NCI-H446 treated with DMSO at 0.1 percent for 48 hours (cell line): ENCODE measurements around the gene TOPBP1.
"Not testable (repeated sequence)": the region's sequence is repeated elsewhere in the genome, so short reads cannot be mapped to it uniquely, and the experiment has no call there.

Experiments used
- DNase-seq: peaks from one replicate; lab custom pipeline; 2025; lab: John Stamatoyannopoulos, UW

TOPBP1 gene

DNA sequence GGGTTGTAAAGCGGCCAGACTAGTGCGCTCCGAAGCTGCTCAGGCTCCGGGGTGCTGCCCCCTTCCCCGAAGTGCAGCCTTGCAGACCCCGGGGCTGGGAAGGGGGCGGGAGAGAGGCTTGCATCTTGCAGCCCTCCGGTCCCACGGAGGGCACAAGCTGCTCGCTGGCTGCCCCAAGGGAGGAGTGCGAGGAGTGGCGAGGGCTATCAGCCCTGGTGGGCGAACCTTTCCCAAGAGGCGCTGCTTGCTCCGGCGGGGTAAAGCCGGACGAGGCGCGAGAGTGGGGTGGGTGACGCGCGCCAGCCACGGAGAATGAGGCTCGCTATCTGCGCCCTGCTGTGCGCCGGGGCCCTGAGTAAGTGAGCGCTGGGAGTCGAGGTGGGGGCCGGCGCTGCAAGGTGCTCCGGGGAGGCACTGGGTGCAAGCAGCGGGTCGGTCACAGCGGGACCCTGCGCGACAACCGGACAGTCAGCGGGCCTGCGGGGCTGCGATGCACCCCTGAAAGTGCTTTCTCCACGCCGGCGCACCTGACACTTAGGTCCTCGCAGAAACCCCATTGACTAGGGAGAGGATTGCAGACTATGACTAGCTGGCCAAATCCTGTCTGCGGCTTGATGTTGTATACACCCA, 12.7 kb upstream of the TOPBP1 start:
- DNase-seq: no peak

DNA sequence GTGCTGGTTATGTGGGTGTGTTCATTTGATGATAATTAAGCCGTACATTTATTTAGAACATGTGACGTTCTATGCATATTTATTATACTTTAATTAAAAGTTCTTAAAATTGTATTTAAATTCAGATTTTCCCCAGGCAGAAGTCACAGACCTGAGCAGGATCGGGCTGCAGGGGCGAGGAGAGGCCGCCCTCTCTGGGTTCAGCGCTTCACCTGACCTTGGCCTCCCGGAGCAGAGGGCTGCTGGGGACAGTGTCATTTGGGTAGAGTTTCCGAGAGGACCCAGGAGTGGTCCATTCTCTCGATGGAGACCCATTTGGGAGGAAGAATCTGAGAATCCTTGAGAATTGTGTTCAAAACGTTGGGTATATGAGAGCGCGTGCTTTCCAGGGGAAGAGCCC, 12.0 kb upstream of the TOPBP1 start:
- no peak for DNase-seq

DNA sequence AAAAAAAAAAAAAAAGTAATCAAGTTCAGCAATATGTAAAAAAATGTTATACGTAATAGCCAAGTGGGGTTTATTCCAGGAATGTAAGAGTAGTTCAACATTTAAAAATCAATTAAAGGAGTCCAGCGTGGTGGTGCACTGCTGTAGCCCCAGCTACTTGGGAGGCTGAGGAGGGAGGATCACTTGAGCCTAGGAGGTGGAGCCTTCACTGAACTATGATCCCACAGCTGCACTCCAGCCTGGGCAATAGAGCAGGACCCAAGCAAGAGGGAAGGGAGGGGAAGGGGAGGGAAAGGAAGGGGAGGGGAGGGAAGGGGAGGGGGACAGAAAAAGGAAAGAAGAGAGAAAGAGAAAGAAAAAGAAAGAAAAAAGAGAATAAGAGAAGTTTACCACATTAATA, 10.7 kb upstream of the TOPBP1 start:
- DNase-seq: no peak

DNA sequence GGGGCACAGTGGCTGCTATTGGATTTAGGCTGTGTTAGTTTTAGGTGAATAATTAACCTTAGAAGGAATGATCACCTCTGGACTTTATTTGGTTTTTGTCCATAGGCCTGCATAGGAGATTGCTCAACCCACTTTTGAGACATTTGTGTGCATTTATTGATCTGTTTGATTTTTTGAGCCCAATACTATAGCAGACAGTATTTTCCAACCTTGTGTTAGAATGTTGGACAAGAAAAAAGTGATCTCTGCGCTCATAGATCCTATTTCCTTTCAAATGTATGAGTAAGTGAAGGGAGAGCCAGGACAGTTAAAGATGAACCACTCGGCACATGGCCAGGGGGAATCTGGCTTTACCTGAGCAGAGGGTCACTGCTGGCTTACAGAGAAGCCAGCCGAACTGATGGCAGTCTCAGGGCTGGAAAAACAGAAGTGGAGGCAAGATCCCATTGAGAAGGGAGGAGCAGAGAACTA, 8.8 kb upstream of the TOPBP1 start:
- DNase-seq: no peak

DNA sequence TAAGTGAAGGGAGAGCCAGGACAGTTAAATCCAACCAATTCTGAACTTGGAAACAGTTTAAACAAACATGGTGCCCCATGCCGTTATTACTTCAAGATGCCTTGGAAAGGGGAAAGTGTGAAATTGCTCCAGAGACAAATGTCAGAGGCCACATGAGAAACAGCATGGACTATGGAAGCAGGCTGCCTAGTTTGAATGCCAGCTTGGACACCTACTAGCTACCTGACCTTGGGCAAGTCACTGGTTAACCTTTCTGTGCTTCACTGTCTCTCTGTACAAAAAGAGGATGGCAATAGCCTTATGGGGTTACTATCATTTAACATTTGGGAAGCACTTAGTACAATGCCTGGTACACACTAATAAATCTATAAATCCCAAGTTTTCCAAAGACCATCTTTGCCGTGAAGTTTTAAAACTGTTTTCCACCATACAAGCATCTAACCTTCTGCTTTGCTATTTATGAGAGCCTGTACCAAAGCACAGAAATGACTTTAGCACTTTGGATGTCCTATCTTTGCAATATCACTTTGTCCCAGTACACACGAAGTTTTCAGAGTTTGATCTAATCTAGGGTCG, 8.3 kb upstream of the TOPBP1 start:
- DNase-seq: no peak

DNA sequence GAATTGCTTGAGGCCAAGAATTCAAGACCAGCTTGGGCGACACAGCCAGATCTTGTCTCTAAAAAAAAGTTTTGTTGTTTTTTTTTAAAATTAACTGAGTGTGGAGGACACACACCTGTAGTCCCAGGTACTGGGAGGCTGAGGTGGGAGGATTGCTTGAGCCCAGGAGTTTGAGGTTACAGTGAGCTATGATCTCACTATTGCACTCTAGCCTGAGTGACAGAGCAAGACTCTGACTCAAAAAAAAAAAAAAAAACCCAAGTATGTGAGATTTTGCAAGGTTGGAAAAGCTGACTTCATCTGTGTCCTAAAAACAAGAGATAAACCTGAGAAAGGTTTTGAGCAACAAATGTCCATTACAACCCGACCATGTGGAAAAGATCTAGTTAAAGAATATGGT, 5.4 kb upstream of the TOPBP1 start:
- DNase-seq: no peak

DNA sequence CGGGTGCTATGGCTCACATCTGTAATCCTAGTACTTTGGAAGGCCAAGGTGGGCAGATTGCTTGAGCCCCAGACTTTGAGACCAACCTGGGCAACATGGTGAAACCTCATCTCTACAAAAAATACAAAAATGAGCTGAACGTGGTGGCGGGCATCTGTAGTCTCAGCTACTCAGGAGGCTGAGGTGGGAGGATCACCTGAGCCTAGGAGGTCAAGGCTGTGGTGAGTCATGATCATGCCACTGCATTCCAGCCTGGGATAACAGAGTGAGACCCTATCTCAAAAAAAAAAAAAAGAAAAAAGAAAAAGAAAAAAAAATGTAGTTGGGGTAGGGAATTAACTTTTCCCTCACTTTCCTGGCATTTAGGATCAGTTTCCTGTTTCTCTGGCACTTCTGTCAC, 3.4 kb upstream of the TOPBP1 start:
- DNase-seq: not testable (repeated sequence)

DNA sequence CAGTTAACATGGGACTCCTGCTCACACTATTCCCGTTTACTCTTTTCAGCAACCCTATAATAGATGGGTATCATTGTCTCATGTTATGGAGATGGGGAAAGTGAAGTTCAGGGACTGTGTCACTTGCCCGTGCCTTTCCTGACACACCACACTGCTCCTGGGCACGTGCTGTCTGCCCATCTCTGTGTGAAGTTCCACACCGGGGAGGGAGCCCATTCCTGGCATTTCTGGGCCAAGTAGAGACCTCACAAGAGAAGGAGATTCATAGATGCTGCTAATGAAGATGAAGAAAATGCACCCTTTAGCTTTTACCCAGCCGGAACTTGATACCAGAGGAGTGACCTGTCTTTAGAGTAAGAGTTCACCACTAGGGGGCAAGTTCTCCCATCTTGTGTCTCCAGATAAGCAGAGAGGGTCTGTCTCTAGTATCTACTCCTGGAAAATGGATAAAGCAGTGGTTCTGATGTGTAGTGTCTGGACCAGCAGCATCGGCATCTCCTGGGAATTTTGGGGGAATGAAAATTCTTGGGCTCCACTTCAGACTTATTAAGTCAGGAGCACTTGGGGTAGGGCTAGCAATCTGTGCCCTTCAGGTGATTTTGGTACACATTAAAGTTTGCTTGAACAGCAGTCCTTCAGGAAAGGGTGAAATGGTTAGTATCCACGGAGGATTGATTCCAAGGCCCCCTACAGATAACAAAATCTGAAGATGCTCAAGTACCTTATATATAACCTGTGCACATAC, 2.0 kb upstream of the TOPBP1 start:
- DNase-seq: peak; percentile 54

DNA sequence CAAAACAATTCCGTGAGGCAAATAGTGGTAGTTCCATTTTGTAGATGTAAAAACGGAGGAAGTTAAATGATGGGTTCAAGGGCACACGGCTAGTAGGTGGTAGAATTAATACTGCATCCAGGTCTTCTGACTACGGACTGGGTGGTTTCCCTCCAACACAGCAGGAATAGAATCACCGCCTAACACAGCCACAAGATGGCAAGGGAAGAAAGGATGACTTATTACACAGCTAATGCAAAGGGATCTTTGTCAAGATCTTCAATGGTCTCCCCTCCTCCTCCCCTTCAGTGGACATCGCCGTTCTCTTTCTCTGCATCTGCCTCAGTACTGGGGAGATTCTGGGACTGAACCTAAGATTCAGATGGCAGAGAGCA, 524 bp upstream of the TOPBP1 start:
- DNase-seq: peak; percentile 14

DNA sequence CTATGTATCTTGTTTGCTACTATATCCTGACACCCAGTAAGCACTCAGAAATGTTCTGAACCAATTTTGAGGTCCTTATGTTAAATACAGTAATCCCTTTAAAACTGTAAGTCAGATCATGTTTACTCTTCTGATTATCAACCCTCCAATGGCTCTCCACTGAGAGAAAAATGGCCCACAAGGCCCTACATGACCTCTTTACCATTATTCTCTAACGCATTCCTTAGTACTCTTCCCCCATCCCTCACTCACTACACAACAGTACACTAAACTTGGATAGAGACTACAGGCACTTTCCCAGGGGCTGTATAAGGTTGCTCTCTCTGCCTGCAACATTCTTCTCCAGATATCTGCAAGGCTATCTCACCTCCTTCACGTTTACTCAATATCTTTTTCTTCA, 1.9 kb downstream of the TOPBP1 start:
- no peak for DNase-seq

DNA sequence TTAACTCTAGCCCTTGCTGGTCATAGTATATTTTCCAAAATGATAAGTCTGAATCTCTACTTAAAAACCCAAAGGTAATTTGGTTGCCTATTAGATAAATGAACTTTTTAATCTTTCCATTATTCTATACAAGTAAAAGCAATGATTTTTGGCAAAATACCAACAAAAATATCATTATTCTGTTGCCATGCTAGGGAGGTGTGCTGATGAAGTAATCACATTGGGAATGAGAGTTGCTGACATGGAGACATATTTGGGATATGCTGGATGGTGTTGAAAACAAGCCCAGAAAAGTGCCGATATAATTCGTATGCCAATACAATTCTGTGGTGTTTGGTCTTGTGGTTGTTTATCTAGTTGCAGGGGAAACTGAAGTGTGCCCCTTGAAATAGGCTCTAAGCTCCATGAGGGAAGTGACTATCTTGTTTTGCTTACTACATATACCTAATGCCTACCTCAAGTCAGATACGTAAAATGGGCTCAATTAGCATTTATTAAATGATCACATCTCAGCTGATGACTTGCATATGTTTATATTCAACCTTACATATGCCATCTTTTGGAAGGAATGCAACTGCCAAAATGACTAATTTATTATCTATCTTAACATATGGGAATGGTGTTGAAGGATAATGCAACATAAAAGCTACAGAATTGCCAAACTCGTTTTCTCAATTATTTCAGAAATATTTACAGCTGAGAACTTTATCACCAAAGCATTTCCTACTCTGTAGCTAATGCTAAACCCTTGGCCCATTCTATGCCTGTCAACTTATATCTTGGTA, 5.8 kb downstream of the TOPBP1 start:
- DNase-seq: no peak

DNA sequence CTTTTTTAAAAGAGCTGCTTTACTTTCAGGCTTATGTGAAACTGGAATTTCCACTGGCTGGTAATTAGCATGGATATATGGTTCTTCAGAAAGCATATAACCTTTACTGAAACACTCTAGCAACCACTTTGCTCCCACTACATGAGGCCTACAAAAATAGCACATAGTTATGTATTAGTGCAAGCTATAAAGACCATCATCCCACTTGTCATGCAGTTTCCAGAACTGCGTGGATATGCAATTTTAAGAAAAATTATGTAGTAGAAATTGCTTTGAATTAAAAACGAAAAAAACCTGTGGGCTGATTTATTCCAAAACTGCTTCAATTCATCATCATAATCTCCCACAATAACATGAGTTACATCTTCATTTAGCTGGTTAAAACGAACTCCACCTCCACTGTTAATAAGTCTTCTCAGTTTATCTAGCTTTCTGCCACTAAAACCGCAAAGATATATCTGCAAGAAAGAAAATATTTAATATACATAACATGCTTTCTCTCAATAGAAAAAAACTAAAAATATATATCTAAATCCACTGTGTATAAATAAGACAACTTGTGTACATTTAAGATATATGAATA, 12.2 kb downstream of the TOPBP1 start:
- DNase-seq: no peak

DNA sequence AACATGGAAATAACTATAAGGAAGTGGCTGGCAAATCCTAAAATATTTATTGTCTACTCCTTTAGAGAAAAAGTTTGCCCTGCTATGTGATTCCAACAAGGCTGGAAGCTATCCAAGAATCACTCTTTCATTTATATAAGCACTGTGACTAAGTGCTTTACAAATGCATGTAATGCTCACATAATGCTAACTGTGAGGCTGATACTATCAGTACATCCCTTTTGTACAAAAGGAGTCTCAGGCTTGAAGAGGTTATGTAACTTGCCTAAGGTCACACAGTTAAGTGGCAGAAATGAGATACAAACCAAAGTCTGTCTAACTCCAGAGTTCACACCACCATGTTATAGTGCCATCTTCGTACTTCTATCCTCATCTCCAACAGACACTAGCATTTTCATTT, 17.0 kb downstream of the TOPBP1 start:
- DNase-seq: no peak

DNA sequence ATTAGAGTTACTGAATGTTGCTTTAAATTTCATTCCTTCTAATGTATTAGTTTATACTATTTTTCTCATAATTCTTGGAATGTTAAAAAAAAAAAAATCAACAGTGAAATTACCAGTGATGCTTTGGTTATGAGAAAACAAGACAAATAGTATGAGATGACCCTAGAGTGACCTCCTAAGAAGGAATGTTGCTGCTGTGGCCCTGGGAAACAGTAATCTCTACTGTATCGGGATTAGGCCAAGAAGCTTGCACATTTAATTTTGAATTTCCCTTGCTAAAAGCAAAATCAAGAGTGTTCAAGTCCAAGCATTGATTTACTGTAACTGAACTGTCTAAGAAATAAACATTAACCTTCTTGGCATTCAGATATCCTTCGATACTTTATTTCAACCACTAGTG, 18.1 kb downstream of the TOPBP1 start:
- no peak for DNase-seq

DNA sequence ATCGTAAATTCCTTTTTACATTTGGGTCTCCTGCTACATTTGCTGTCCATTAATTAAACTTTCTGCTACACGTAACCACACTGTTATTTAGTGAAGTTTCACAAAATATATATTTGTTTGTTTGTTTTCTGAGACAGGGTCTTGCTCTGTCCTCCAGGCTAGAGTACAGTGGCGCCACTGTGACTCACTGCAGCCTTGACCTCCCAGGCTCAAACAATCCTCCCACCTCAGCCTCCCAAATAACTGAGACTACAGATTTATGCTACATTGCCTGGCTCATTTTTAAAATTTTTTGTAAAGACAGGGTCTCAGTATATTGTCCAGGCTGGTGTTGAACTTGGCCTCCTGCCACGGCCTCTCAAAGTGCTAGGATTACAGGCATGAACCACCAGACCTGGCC, 20.5 kb downstream of the TOPBP1 start:
- no peak for DNase-seq

DNA sequence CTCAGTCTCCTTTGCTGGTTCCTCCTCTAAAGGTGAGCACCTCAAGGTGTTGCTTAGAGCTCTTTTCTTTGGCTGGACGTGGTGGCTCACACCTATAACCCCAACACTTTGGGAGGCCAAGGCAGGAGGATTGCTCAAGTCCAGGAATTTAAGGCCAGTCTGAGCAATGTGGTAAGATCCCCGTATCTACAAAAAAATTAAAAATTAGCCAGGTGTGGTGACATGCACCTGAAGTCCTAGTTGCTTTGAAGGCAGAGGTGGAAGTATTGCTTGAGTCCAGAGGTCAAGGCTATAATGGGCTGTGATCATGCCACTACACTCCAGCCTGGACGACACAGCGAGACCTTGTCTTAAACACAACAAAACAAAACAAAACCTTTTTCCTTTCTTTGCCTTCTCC, 28.3 kb downstream of the TOPBP1 start:
- DNase-seq: no peak

DNA sequence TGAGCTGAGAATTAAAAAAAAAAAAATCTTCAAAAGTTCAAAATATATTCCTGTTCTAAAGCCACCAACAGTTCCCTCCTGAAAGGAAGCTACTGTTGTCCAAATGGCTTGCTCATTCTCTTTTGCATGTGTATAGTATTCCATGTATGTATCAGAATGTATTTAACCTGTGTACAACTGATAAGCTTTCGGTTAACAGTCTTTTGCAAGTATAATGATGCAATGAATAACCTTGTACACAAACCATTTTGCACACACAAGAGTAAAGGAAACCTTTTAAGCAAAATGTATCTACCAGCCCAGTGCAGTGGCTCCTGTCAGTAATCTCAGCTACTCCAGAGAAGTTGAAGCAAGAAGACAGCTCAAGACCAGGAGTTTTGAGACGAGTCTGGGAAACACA, 32.6 kb downstream of the TOPBP1 start:
- no peak for DNase-seq

DNA sequence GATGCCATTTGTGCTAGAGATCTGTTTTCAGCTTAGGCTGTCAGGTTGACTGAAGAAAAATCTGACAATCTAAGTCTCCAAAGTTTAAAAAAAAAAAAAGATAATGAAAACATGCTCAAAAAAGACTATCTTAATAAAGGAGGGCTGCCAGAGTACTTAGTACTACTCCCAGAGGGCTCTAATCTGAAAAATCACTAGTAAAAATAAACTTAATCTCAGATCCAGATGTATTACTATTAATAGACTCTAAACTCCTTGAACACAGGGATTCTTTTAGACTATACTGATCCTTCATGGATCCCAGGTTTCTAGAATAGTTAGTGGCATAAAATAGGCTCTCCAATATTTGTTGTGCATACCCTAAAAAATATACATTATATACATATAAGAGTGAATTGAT, 34.0 kb downstream of the TOPBP1 start:
- DNase-seq: no peak

DNA sequence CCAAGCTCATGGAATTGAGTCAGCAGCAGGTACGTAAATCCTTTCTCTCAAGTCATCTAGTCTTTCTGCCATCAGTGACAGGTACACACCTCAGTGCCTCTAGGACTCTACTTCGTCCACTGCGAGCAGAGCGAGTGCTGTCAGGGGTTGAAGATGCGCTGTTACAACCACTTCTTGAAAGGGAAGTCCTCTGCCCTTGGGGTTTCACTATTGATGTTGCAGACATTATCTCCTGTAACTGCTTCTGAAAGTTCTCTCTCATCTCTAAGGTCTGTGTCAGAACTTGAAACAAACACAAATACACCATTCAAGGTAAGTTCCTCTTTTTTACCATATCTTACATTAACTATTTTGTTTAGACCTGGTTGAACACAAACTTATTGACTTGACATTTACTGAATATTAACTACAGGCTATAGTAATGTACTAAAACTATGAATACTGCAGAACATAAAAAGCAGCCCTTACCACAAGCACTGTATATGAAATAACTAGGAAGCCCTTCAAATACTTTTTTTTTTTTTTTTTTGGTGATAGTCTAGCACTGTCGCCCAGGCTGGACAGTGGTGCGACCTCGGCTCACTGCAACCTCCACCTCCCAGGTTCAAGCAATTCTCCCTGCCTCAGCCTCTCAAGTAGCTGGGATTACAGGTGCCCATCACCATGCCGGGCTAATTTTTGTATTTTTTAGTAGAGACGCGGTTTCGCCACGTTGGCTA, 41.5 kb downstream of the TOPBP1 start:
- DNase-seq: no peak

DNA sequence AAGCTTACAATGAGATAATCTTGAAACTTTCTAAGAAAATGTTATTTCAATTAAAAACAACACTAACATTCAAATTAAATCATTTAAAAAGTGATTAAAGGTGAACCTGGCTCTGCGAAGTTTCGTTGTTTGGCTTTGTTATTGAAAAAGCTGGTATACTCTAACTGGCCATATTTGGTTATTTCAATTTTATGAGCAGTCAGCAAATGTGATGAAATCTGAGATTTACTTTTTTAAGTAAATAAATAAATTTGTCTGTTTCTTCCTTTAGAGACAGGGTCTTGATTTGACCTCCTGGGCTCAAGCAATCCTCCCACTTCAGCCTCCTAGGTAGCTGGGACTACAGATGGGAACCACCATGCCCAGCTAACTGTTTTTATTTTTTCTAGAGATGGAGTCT, 50.2 kb downstream of the TOPBP1 start:
- DNase-seq: no peak

DNA sequence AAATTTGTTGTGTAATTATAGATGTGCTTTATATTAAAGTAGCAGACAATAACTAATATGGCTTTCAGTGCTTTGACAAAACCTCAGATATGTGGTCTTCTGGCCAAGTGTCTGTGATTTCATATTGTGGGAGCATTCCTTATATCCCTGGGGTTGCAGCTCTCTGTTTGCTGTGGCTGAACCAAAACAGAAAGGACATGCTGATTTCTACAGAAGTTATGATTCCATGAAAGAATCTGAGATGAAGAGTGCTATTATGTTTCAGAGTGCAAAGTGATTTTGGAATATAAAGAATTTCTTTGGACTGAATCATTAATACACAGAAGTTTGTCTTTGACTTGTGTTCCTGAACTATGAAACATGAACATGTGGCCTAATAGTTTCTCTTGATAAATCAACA, 51.7 kb downstream of the TOPBP1 start:
- no peak for DNase-seq

DNA sequence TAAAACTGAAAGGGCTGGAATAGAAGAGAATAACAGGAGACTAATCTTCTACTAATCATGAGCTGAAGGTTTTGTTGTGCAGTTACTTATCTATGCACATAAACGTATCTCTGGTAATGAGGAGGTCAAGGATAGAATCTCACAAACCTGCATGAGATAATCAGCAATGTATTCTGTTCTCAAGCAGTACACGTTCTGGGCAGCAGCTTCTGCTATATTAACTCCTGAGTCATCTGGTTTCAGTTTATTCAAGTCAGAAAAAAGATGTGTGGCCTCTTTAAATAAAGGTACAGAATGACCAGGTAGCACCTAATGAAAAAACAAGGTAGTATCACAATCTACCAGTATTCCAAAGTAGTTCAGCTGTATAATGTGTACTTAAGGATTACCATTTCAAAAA, 53.4 kb downstream of the TOPBP1 start:
- no peak for DNase-seq
